ENCODE data around the gene ITGA2.

DNA sequence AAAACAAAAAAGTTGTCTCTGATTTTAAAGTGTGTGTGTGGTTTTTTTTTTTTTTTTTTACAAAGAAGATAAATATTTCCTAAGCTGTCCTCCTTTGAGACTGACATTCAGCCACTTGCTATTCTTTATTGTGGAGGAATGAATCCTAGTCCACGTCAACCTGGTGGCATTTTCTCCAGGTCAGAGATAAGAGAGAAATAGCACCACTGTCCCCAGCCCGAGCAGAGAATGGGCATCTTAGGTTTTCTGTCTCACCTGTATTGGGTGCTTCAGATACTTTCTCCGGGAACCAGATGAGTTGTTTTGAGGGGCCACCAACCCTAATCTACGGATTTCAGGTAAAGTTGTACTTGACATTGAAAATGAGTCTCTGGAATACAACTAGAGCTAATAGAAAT is 1.4 kb downstream of the ITGA2 start:
- TF ChIP-seq POLR2A (IDR thresholded peaks at IDR 0.05): no peak
- TF ChIP-seq CTCF (IDR thresholded peaks at IDR 0.05): no peak
- TF ChIP-seq POLR2AphosphoS5 (IDR thresholded peaks at IDR 0.05): no peak
